ENCODE results near the gene MORN1. TPM values are rescaled to one million over a fixed set of nuclear protein-coding genes. Genes with fewer than 3 reads are reported as not detected.

MORN1 gene
- total and polyA plus RNA-seq, 2 experiments from 2014 or later = 4.8 to 11.1 TPM

DNA sequence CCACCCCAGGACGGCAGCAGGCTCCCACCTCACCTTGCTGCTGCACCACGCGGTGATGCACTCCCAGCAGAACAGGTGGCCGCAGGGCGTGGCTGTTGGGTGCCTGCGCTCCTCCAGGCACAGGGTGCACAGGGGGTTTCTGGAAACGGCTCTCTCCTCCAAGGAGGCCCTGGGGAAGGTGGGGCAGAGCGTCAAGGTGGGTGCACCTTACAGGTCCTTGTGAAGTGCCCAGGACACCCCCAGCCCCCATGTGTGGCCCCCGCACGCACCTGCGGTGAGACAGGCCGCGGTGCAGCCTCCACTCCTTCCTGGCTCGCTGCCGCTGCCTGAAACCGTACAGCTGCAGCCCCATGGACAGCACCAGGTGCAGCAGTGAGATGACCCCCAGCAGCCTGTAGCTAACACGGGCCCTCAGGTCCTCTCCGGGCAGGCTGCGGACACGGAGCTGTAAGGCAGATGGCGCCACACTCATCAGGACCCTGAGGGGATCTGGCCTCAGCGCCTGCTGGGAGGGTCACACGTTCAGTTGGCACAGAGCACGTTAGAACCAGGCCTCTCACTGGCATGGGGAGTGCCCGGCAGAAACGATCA is 15.2 kb upstream of the MORN1 start:
- Mint-ChIP-seq H3K27me3 (ENCODE audit: insufficient read depth, low read depth, poor library complexity) (peaks cover 20% of the 10 kb centered on the region), H3K4me1 (no peaks in the 10 kb centered on the region; the same call in 2 of the 3 replicates), H3K4me3 (no peak overlapping the region), H3K9me3 (no peaks in the 10 kb centered on the region; the same call in 2 of the 3 replicates), H3K27ac (no peak overlapping the region), H3K36me3 (ENCODE audit: low read depth) (peaks cover 55% of the 10 kb centered on the region)
- no peak overlapping the region for H3K27ac ChIP-seq (ENCODE audit: low read depth)
- 0 out of 2 replicates have a peak, but pooled peaks cover 5% of the 10 kb centered on the region for H3K36me3 ChIP-seq (ENCODE audit: insufficient read depth)
- ATAC-seq = peak; percentile 61
- H3K4me2 ChIP-seq = no peak overlapping the region
- no peaks in the 10 kb centered on the region for H3K79me2 ChIP-seq (replicated peaks; ENCODE audit: insufficient read depth)
- peaks cover 14% of the 10 kb centered on the region; the same call in 1 of the 2 replicates for H3F3A ChIP-seq (replicated peaks; ENCODE audit: low read depth)
- no peak for DNase-seq (ENCODE audit: low spot score)
- no peaks in the 10 kb centered on the region for H3K9me2 ChIP-seq (ENCODE audit: insufficient read depth)
- H4K20me1 ChIP-seq (replicated peaks; ENCODE audit: insufficient read depth) = no peaks in the 10 kb centered on the region
- no peak overlapping the region for H2AFZ ChIP-seq
- no peak overlapping the region for H3K4me3 ChIP-seq
- TF ChIP-seq POLR2AphosphoS5 (IDR thresholded peaks at IDR 0.05; ENCODE audit: low read depth) (0 out of 2 replicates have a peak, but pooled peaks have one; percentile 27), ZNF331 (CRISPR knock-in tag; IDR thresholded peaks at IDR 0.05; ENCODE audit: low read depth) (no peak)
- TF ChIP-seq, protein P1, sequence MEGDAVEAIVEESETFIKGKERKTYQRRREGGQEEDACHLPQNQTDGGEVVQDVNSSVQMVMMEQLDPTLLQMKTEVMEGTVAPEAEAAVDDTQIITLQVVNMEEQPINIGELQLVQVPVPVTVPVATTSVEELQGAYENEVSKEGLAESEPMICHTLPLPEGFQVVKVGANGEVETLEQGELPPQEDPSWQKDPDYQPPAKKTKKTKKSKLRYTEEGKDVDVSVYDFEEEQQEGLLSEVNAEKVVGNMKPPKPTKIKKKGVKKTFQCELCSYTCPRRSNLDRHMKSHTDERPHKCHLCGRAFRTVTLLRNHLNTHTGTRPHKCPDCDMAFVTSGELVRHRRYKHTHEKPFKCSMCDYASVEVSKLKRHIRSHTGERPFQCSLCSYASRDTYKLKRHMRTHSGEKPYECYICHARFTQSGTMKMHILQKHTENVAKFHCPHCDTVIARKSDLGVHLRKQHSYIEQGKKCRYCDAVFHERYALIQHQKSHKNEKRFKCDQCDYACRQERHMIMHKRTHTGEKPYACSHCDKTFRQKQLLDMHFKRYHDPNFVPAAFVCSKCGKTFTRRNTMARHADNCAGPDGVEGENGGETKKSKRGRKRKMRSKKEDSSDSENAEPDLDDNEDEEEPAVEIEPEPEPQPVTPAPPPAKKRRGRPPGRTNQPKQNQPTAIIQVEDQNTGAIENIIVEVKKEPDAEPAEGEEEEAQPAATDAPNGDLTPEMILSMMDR (conservative IDR thresholded peaks at IDR 0.05; ENCODE audit: low read depth in 2 of 2) = peak in 1 of 2 experiments; percentile 58; a peak in 3 of 4 replicates
- H3K27me3 ChIP-seq (ENCODE audit: insufficient read depth) = no peaks in the 10 kb centered on the region
- H3K4me1 ChIP-seq (ENCODE audit: insufficient read depth) = no peaks in the 10 kb centered on the region

DNA sequence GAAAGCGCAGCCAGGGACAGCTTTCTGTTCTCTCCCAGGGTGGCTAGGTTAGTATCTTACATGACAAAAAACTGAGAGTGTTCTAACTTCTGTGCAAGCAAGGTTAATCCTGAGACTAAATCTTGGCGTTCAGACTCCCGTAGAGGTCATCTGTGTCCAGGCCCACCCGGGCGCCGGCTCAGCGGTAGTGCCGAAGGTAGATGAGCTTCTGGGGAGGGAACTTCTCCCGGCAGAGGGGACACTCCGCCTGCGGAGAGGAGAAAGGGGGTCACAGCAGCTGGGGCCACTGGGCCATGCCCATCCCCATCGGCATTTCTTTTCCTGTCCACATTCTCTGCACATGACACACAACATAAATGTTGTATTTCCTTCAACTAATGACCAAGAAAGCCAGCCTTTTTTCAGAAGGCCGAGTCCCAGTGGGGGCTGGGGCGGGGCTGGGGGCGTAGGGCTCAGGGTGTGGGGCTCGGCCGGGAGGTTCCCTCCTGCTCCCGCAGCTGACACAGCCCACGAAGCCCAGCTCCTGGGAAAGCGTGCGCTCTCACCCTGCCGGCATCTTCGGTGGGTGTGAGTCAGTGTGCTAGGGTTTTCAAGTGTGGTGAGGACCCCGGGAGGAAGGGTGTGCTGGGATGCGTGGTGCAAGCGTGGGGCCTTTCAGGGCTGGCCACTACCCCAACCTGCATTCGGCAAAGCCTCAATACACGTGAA is 14.4 kb upstream of the MORN1 start:
- no peaks in the 10 kb centered on the region for H4K20me1 ChIP-seq (replicated peaks; ENCODE audit: insufficient read depth)
- no peak for DNase-seq (ENCODE audit: low spot score)
- no peaks in the 10 kb centered on the region for H3K9me2 ChIP-seq (ENCODE audit: insufficient read depth)
- peaks cover 59% of the 10 kb centered on the region for H3K36me3 Mint-ChIP-seq (ENCODE audit: low read depth)
- peaks cover 14% of the 10 kb centered on the region; the same call in 1 of the 2 replicates for H3F3A ChIP-seq (replicated peaks; ENCODE audit: low read depth)
- H3K4me1 ChIP-seq (ENCODE audit: insufficient read depth) = no peaks in the 10 kb centered on the region
- H3K36me3 ChIP-seq (ENCODE audit: insufficient read depth) = 0 out of 2 replicates have a peak, but pooled peaks cover 5% of the 10 kb centered on the region
- TF ChIP-seq ZNF331 (CRISPR knock-in tag; IDR thresholded peaks at IDR 0.05; ENCODE audit: low read depth) = no peak
- no peak for TF ChIP-seq EZH2 (IDR thresholded peaks at IDR 0.05; ENCODE audit: low read depth, unreplicated experiment)
- TF ChIP-seq, protein P2, sequence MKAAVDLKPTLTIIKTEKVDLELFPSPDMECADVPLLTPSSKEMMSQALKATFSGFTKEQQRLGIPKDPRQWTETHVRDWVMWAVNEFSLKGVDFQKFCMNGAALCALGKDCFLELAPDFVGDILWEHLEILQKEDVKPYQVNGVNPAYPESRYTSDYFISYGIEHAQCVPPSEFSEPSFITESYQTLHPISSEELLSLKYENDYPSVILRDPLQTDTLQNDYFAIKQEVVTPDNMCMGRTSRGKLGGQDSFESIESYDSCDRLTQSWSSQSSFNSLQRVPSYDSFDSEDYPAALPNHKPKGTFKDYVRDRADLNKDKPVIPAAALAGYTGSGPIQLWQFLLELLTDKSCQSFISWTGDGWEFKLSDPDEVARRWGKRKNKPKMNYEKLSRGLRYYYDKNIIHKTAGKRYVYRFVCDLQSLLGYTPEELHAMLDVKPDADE (IDR thresholded peaks at IDR 0.05) = no peak
- no peak for TF ChIP-seq ZNF114 (CRISPR knock-in tag; IDR thresholded peaks at IDR 0.05)
- no peak overlapping the region for H2AFZ ChIP-seq
- H3K79me2 ChIP-seq (replicated peaks; ENCODE audit: insufficient read depth) = no peaks in the 10 kb centered on the region
- H3K27ac Mint-ChIP-seq = no peak overlapping the region
- H3K4me3 Mint-ChIP-seq = no peak overlapping the region
- H3K4me2 ChIP-seq = no peak overlapping the region
- peak overlapping the region; percentile 63 for H3K27ac ChIP-seq (ENCODE audit: low read depth)
- H3K4me3 ChIP-seq = no peak overlapping the region
- H3K4me1 Mint-ChIP-seq = no peaks in the 10 kb centered on the region; the same call in 2 of the 3 replicates
- peaks cover 20% of the 10 kb centered on the region for H3K27me3 Mint-ChIP-seq (ENCODE audit: insufficient read depth, low read depth, poor library complexity)
- no peak for ATAC-seq
- no peaks in the 10 kb centered on the region for H3K27me3 ChIP-seq (ENCODE audit: insufficient read depth)
- no peaks in the 10 kb centered on the region; the same call in 2 of the 3 replicates for H3K9me3 Mint-ChIP-seq

Measured in GM23338 (cell line).